HCT116 (cell line): ENCODE results near the gene RAB41. TPM values are rescaled to one million over a fixed set of nuclear protein-coding genes. Genes with fewer than 3 reads are reported as not detected.
A peak's percentile ranks its signal among the peaks of the same experiment; 100 is the strongest.

ENCODE experiments used
- ATAC-seq: fragments of 200-7000 bp; cut with Tn5 transposase; 2 replicates; pipeline ENCODE4 v1.9.1; 2020; ENCODE audit warnings: mild to moderate bottlenecking, moderate library complexity
- BruUV-seq: library from RNA; stranded (reverse); fragments of 400-500 nt; replicated peaks from 2 replicates; lab custom pipeline; 2021; lab: Mats Ljungman, UMichigan
- CTCF ChIA-PET: fragments of 300-600 bp; sonication (Branson Sonifier 250); formaldehyde crosslinking; loops from one replicate; lab custom pipeline; 2021; ENCODE audit warnings: antibody characterized with exemption; lab: Charles Lee
- POLR2A ChIA-PET: fragments of 300-600, 350-600 bp; sonication (Branson Sonifier 250); formaldehyde crosslinking; loops from one replicate; lab custom pipeline; 2021; ENCODE audit warnings: antibody characterized with exemption; lab: Charles Lee
- RAD21 ChIA-PET, 2 experiments: fragments of 300-600 bp; sonication (Branson Sonifier 250); formaldehyde crosslinking; loops; one replicate each; lab custom pipeline; 2023; ENCODE audit warnings: low total read pairs in 2 of 2; ENCODE audit not compliant: uncharacterized antibody in 2 of 2, unreplicated experiment in 2 of 2, low non-redundant PET in 1 of 2; lab: Charles Lee
- DNase-seq: peaks from one replicate; pipeline ENCODE4 v3.0.0-alpha.2; 2010; ENCODE audit warnings: low read depth, low spot score
- H2AFZ ChIP-seq: fragments of 200-600 bp; shearing (Covaris generic), sonication (generic); 2 replicates; pipeline ENCODE4 v1.6.1; 2017; ENCODE audit warnings: low read depth, mixed run types, mixed read lengths, antibody characterized with exemption, low read length; ENCODE audit not compliant: poor library complexity, severe bottlenecking
- H3K27ac ChIP-seq: 2 replicates; pipeline ENCODE4 v1.5.1; 2012; ENCODE audit warnings: low read depth, low read length
- H3K27me3 ChIP-seq: fragments of 200-600 bp; sonication (generic); 2 replicates; pipeline ENCODE4 v1.6.1; 2016; ENCODE audit warnings: mixed run types, low read length, mixed read lengths; ENCODE audit not compliant: insufficient read depth
- H3K36me3 ChIP-seq, 2 experiments: fragments of 200-500 bp in 1 of 2; fragments of 200-600 bp in 1 of 2; sonication (Bioruptor generic) in 1 of 2; sonication (generic) in 1 of 2; 2 replicates each; pipeline versions ENCODE4 v1.5.1 to v1.6.1; 2014 to 2016; ENCODE audit warnings: low read length in 2 of 2, inconsistent platforms in 1 of 2, mixed read lengths in 1 of 2, mixed run types in 1 of 2; ENCODE audit not compliant: insufficient read depth in 2 of 2, control insufficient read depth in 1 of 2
- H3K4me1 ChIP-seq, 2 experiments: fragments of 200-600 bp in 1 of 2; sonication (generic) in 1 of 2; 2 replicates each; pipeline versions ENCODE4 v1.5.1 to v1.6.1; 2012 to 2017; ENCODE audit warnings: low read length in 2 of 2, inconsistent platforms in 1 of 2, mild to moderate bottlenecking in 1 of 2, mixed read lengths in 1 of 2, mixed run types in 1 of 2, moderate library complexity in 1 of 2; ENCODE audit not compliant: insufficient read depth in 2 of 2, control insufficient read depth in 1 of 2
- H3K4me2 ChIP-seq: fragments of 200-600 bp; sonication (generic); 2 replicates; pipeline ENCODE4 v1.6.1; 2017; ENCODE audit warnings: mixed run types, low read length, mixed read lengths
- H3K4me3 ChIP-seq, 2 experiments: fragments of 200-600 bp in 1 of 2; sonication (generic) in 1 of 2; replicated peaks in 1 of 2; 2 replicates each; pipeline ENCODE4 v1.5.1; 2011 to 2016; ENCODE audit warnings: low read length in 2 of 2, control low read depth in 1 of 2, low read depth in 1 of 2, mild to moderate bottlenecking in 1 of 2, mixed read lengths in 1 of 2, mixed run types in 1 of 2
- H3K79me2 ChIP-seq: fragments of 200-600 bp; sonication (generic); 2 replicates; pipeline ENCODE4 v1.6.1; 2017; ENCODE audit warnings: mild to moderate bottlenecking, mixed run types, low read length, moderate library complexity, mixed read lengths; ENCODE audit not compliant: insufficient read depth
- H3K9ac ChIP-seq: fragments of 200-600 bp; sonication (generic); 2 replicates; pipeline ENCODE4 v1.6.1; 2016; ENCODE audit warnings: low read length, mixed read lengths
- H3K9me2 ChIP-seq: fragments of 200-600 bp; sonication (generic), shearing (Covaris generic); 2 replicates; pipeline ENCODE4 v1.6.1; 2017; ENCODE audit warnings: mixed run types, mild to moderate bottlenecking, moderate library complexity; ENCODE audit not compliant: insufficient read depth
- H3K9me3 ChIP-seq, 2 experiments: fragments of 200-500 bp in 1 of 2; fragments of 200-600 bp in 1 of 2; sonication (Bioruptor generic) in 1 of 2; sonication (generic) in 1 of 2; 2 replicates each; pipeline ENCODE4 v1.6.1; 2014 to 2017; ENCODE audit warnings: low read length in 2 of 2, mixed read lengths in 2 of 2, inconsistent platforms in 1 of 2, low read depth in 1 of 2, mild to moderate bottlenecking in 1 of 2, mixed run types in 1 of 2, moderate library complexity in 1 of 2; ENCODE audit not compliant: control insufficient read depth in 1 of 2, insufficient read depth in 1 of 2
- H4K20me1 ChIP-seq: fragments of 200-600 bp; sonication (generic), shearing (Covaris generic); 2 replicates; pipeline ENCODE4 v1.6.1; 2017; ENCODE audit warnings: mixed run types, mild to moderate bottlenecking, moderate library complexity; ENCODE audit not compliant: insufficient read depth
- ATF3 ChIP-seq: IDR thresholded peaks from 2 replicates; pipeline ENCODE4 v1.6.1; 2012
- FOSL1 ChIP-seq: IDR thresholded peaks from 2 replicates; pipeline ENCODE4 v1.6.1; 2012; ENCODE audit warnings: low read depth
- POLR2AphosphoS5 ChIP-seq: IDR thresholded peaks from 2 replicates; pipeline ENCODE4 v1.6.1; 2011; ENCODE audit warnings: mild to moderate bottlenecking, low read depth, low read length, moderate library complexity
- SIN3A ChIP-seq: IDR thresholded peaks from 2 replicates; pipeline ENCODE4 v1.6.1; 2012; ENCODE audit warnings: low read depth
- SP1 ChIP-seq: IDR thresholded peaks from 2 replicates; pipeline ENCODE4 v1.6.1; 2012; ENCODE audit warnings: low read depth
- ZFX ChIP-seq: fragments of 450-650 bp; IDR thresholded peaks from 2 replicates; pipeline ENCODE4 v1.6.1; 2017
- intact Hi-C: fragments of 100-400 bp; cut with micrococcal nuclease; formaldehyde crosslinking; loops from 2 replicates; pipeline ENCODE4 v1.10.0; 2022
- total RNA-seq: library from RNA; stranded (reverse); gene quantifications from one replicate; pipeline ENCODE4 v1.2.1, GENCODE V29; 2021; ENCODE audit not compliant: unreplicated experiment
- TF ChIP-seq, protein P1 (sequence below): IDR thresholded peaks from 2 replicates; pipeline ENCODE4 v1.6.1; 2012; ENCODE audit warnings: low read depth

Gene RAB41
- total RNA-seq, 1 experiment from 2014 or later: not detected

DNA sequence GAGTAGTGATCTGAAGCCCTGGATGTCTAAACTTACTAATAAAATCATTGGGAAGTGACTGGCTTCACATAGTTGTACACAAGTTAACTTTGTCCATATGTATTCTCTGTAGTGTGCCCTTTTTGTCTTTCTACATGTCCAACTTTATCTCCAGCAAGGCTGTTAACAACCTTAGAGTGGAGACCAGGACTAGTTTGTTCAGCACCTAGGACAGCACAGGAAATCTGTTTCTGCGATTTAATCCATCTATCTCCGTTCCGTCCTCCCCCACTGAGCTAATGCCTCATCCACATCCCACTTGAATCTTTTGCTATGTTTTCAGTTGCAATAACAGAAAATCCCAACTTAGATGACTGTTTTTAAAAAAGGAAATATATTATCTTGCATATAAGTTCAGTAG lies 17.2 kb upstream of the RAB41 start:
- Histone ChIP-seq H3K4me3 (no peak overlapping the region), H3K79me2 (no peaks in the 10 kb centered on the region), H3K9ac (no peak overlapping the region), H3K4me2 (no peak overlapping the region), H3K9me2 (no peaks in the 10 kb centered on the region), H3K36me3 (no peaks in the 10 kb centered on the region), H3K27ac (no peak overlapping the region), H4K20me1 (no peaks in the 10 kb centered on the region), H3K4me1 (peaks cover 0 to 3% of the 10 kb centered on the region in 2 experiments; a peak in 1 of 4 replicates), H2AFZ (no peak overlapping the region), H3K27me3 (no peaks in the 10 kb centered on the region), H3K9me3 (no peaks in the 10 kb centered on the region)
- CTCF ChIA-PET: no interaction called here
- no peak for TF ChIP-seq FOSL1
- TF ChIP-seq, protein P1, sequence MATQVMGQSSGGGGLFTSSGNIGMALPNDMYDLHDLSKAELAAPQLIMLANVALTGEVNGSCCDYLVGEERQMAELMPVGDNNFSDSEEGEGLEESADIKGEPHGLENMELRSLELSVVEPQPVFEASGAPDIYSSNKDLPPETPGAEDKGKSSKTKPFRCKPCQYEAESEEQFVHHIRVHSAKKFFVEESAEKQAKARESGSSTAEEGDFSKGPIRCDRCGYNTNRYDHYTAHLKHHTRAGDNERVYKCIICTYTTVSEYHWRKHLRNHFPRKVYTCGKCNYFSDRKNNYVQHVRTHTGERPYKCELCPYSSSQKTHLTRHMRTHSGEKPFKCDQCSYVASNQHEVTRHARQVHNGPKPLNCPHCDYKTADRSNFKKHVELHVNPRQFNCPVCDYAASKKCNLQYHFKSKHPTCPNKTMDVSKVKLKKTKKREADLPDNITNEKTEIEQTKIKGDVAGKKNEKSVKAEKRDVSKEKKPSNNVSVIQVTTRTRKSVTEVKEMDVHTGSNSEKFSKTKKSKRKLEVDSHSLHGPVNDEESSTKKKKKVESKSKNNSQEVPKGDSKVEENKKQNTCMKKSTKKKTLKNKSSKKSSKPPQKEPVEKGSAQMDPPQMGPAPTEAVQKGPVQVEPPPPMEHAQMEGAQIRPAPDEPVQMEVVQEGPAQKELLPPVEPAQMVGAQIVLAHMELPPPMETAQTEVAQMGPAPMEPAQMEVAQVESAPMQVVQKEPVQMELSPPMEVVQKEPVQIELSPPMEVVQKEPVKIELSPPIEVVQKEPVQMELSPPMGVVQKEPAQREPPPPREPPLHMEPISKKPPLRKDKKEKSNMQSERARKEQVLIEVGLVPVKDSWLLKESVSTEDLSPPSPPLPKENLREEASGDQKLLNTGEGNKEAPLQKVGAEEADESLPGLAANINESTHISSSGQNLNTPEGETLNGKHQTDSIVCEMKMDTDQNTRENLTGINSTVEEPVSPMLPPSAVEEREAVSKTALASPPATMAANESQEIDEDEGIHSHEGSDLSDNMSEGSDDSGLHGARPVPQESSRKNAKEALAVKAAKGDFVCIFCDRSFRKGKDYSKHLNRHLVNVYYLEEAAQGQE: peak; percentile 35
- ATAC-seq (no peak), DNase-seq (no peak)
- RAD21 ChIA-PET: no interaction called here
- POLR2A ChIA-PET: no interaction called here
- BruUV-seq: no TSS peak
- intact Hi-C loops: loop anchor here (5.0 kb wide), 1 partner anchor 67 kb away; no protein-coding TSS in a partner anchor

DNA sequence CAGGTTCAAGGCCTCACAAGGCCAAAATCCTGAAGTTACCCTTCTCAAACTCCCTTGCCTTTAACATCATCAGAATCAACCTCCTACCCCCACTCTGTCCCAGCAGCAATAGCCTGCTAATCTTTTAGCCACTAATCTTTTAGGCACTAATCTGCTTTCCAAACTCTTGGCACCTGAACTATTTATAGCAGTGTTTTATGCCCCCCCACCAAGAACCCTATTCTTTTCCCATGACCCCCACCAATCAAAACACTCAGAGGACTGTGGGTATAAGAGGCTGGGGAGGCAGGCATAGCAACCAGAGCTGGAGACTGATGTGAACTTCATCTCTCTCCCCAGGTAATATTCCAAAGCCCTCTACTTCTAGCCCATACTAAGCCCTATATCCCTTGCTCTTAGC lies 13.9 kb upstream of the RAB41 start, which contains the start of gene ARR3:
TSS of gene ARR3 (plus strand) at position 301 of the 400 bp plus-strand sequence. CDS start 1,052 bp downstream, outside the sequence.
- no peaks in the 10 kb centered on the region for H3K9me3 ChIP-seq
- H2AFZ ChIP-seq: no peak within 1 kb of the TSS
- RAD21 ChIA-PET: no interaction called here
- H3K27ac ChIP-seq: no peak within 1 kb of the TSS
- POLR2A ChIA-PET: no interaction called here
- TF ChIP-seq ZFX (no peak), SP1 (no peak), POLR2AphosphoS5 (no peak), SIN3A (no peak), ATF3 (no peak)
- TF ChIP-seq, protein P1: no peak
- no peak within 1 kb of the TSS for H3K4me2 ChIP-seq
- CTCF ChIA-PET: no interaction called here
- no peak for DNase-seq
- H3K9ac ChIP-seq: no peak within 1 kb of the TSS
- no peaks in the 10 kb centered on the region for H3K36me3 ChIP-seq
- H3K9me2 ChIP-seq: no peaks in the 10 kb centered on the region
- no peak within 1 kb of the TSS for H3K4me3 ChIP-seq
- H3K27me3 ChIP-seq: no peaks in the 10 kb centered on the region
- BruUV-seq: no TSS peak
- H4K20me1 ChIP-seq: no peaks in the 10 kb centered on the region
- no peaks in the 10 kb centered on the region for H3K79me2 ChIP-seq
- no peak for ATAC-seq
- no peaks in the 10 kb centered on the region for H3K4me1 ChIP-seq
- intact Hi-C loops: no loop called here
